Body of pancreas (tissue), 4 donors: ENCODE measurements around the gene HNRNPM. TPM values are rescaled to one million over a fixed set of nuclear protein-coding genes. Genes with fewer than 3 reads are reported as not detected.

Experiments
- ATAC-seq: fragments of 150-250 bp; one replicate; pipeline ENCODE4 v1.9.1; 2016
- DNase-seq, 4 donors: peaks; one replicate each; pipeline ENCODE4 v3.0.0-alpha.2; 2019
- H3K27ac ChIP-seq, 4 donors: fragments of 200-600 bp; sonication (generic); 1 replicate in 3 of 4; 2 replicates in 1 of 4; pipeline versions ENCODE4 v1.5.1 to v1.6.1; 2016 to 2019; ENCODE audit warnings: mild to moderate bottlenecking in 1 of 4, mixed read lengths in 1 of 4, moderate library complexity in 1 of 4
- H3K27me3 ChIP-seq, 2 donors: fragments of 200-600 bp; sonication (generic); one replicate each; pipeline ENCODE4 v1.6.0; 2016; ENCODE audit warnings: mild to moderate bottlenecking in 1 of 2
- H3K36me3 ChIP-seq, 2 donors: fragments of 200-600 bp; sonication (generic); replicated peaks in 1 of 2; 2 replicates each; pipeline ENCODE4 v1.5.1; 2016; ENCODE audit warnings: low read depth in 2 of 2; ENCODE audit not compliant: insufficient read depth in 1 of 2
- H3K4me1 ChIP-seq: fragments of 200-600 bp; sonication (generic); one replicate; pipeline ENCODE4 v1.6.0; 2016
- H3K4me3 ChIP-seq, 2 donors: fragments of 200-600 bp; sonication (generic); 1 replicate in 1 of 2; 2 replicates in 1 of 2; pipeline ENCODE4 v1.5.1; 2016 to 2019
- H3K9me3 ChIP-seq, 3 donors: fragments of 200-600 bp; sonication (generic); 1 replicate in 2 of 3; 2 replicates in 1 of 3; pipeline ENCODE4 v1.5.1; 2016
- POLR2A ChIP-seq, 3 donors: fragments of 450-650 bp; IDR thresholded peaks; one replicate each; pipeline ENCODE4 v1.6.1; 2016; ENCODE audit warnings: antibody characterized with exemption in 3 of 3, mild to moderate bottlenecking in 2 of 3
- WGBS, 2 donors: methylation state at CpG; one replicate each; pipeline ENCODE4 v1.1.5; 2017; 5-methylcytosine and 5-hydroxymethylcytosine counted together
- intact Hi-C: fragments of 100-400 bp; cut with DNase I; formaldehyde crosslinking; loops from one replicate; pipeline ENCODE4 v1.15.1; 2023
- total RNA-seq, 2 donors: library from RNA; depleted of rRNA; stranded (reverse); fragments of >200 nt; gene quantifications; one replicate each; pipeline ENCODE4 v1.1.0, GENCODE V29; 2016
- TF ChIP-seq, protein P1 (sequence below), 7 experiments: fragments of 450-650 bp in 4 of 7; fragments of 200-600 bp in 3 of 7; sonication (generic) in 3 of 7; IDR thresholded peaks; one replicate each; pipeline ENCODE4 v1.5.1; 2016 to 2019; ENCODE audit warnings: antibody characterized with exemption in 7 of 7

HNRNPM gene
- total RNA-seq, 2 donors from 2014 or later: 64.9 to 146 TPM

- WGBS, 2 donors: 48 to 59% methylated on average over 2 to 4 of the region's 4 CpGs
- H3K27me3 ChIP-seq: no peaks in the 10 kb centered on the region
- peak in 2 of 4 donors; percentile 25 to 30 for DNase-seq
- no peaks in the 10 kb centered on the region for H3K9me3 ChIP-seq
- H3K27ac ChIP-seq: peak overlapping the region in 1 of 4 donors; percentile 50
- TF ChIP-seq, protein P1, sequence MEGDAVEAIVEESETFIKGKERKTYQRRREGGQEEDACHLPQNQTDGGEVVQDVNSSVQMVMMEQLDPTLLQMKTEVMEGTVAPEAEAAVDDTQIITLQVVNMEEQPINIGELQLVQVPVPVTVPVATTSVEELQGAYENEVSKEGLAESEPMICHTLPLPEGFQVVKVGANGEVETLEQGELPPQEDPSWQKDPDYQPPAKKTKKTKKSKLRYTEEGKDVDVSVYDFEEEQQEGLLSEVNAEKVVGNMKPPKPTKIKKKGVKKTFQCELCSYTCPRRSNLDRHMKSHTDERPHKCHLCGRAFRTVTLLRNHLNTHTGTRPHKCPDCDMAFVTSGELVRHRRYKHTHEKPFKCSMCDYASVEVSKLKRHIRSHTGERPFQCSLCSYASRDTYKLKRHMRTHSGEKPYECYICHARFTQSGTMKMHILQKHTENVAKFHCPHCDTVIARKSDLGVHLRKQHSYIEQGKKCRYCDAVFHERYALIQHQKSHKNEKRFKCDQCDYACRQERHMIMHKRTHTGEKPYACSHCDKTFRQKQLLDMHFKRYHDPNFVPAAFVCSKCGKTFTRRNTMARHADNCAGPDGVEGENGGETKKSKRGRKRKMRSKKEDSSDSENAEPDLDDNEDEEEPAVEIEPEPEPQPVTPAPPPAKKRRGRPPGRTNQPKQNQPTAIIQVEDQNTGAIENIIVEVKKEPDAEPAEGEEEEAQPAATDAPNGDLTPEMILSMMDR (IDR thresholded peaks at IDR 0.05): no peak
- no peak for TF ChIP-seq POLR2A (IDR thresholded peaks at IDR 0.05)
- H3K36me3 ChIP-seq: peaks cover 0 to 3% of the 10 kb centered on the region in 2 donors
- ATAC-seq: no peak
- peaks cover 80% of the 10 kb centered on the region for H3K4me1 ChIP-seq
- no peak overlapping the region for H3K4me3 ChIP-seq
- intact Hi-C loops: no loop called here
Measured at GRCh38 chr19:8452446-8453123, 7.8 kb downstream of the HNRNPM start.

- peak overlapping the region in 1 of 4 donors; percentile 4 for H3K27ac ChIP-seq
- intact Hi-C loops: no loop called here
- H3K9me3 ChIP-seq: no peaks in the 10 kb centered on the region
- no peaks in the 10 kb centered on the region for H3K27me3 ChIP-seq
- H3K4me3 ChIP-seq: no peak overlapping the region
- peaks cover 0 to 3% of the 10 kb centered on the region in 2 donors for H3K36me3 ChIP-seq
- H3K4me1 ChIP-seq: peaks cover 83% of the 10 kb centered on the region
- TF ChIP-seq, protein P1 (IDR thresholded peaks at IDR 0.05): no peak
- no peak for TF ChIP-seq POLR2A (IDR thresholded peaks at IDR 0.05)
- DNase-seq (no peak), ATAC-seq (no peak)
- 64 to 68% methylated on average over 5 to 6 of the region's 6 CpGs for WGBS, 2 donors
Measured at GRCh38 chr19:8453616-8454015, 8.8 kb downstream of the HNRNPM start.

- intact Hi-C loops: no loop called here
- TF ChIP-seq POLR2A (IDR thresholded peaks at IDR 0.05): no peak
- TF ChIP-seq, protein P1 (IDR thresholded peaks at IDR 0.05): no peak
- Histone ChIP-seq H3K4me1 (peaks cover 84% of the 10 kb centered on the region), H3K27ac (no peak overlapping the region), H3K9me3 (no peaks in the 10 kb centered on the region), H3K4me3 (no peak overlapping the region), H3K27me3 (no peaks in the 10 kb centered on the region), H3K36me3 (peaks cover 0 to 3% of the 10 kb centered on the region in 2 donors)
- DNase-seq (no peak), ATAC-seq (no peak)
- WGBS, 2 donors: 37 to 85% methylated on average over 1 of the region's 1 CpG
Measured at GRCh38 chr19:8454218-8454617, 9.4 kb downstream of the HNRNPM start.

DNA sequence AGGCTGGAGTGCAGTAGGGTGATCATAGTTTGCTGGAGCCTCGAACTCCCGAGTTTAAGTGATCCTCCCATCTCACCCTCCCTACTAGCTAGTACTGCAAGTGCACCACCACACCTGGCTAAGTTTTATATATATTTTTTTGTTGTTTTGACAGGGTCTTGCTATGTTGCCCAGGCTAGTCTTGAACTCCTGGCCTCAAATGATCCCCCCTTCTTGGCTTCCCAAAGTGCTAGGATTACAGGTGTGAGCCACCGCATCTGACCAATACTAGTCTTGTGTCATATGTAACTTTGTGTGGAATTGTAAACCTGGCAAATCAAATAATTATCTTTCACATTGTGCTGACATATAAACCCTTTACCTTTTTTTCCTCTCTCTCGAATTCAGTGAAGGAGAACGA lies 10.2 kb downstream of the HNRNPM start:
- peaks cover 0 to 3% of the 10 kb centered on the region in 2 donors for H3K36me3 ChIP-seq
- no peak overlapping the region for H3K4me3 ChIP-seq
- H3K27me3 ChIP-seq: no peaks in the 10 kb centered on the region
- H3K9me3 ChIP-seq: no peaks in the 10 kb centered on the region
- TF ChIP-seq, protein P1 (IDR thresholded peaks at IDR 0.05): no peak
- no peak for TF ChIP-seq POLR2A (IDR thresholded peaks at IDR 0.05)
- H3K4me1 ChIP-seq: peaks cover 87% of the 10 kb centered on the region
- WGBS, 2 donors: 62 to 78% methylated on average over 5 of the region's 5 CpGs
- intact Hi-C loops: no loop called here
- DNase-seq (no peak), ATAC-seq (no peak)
- H3K27ac ChIP-seq: no peak overlapping the region

DNA sequence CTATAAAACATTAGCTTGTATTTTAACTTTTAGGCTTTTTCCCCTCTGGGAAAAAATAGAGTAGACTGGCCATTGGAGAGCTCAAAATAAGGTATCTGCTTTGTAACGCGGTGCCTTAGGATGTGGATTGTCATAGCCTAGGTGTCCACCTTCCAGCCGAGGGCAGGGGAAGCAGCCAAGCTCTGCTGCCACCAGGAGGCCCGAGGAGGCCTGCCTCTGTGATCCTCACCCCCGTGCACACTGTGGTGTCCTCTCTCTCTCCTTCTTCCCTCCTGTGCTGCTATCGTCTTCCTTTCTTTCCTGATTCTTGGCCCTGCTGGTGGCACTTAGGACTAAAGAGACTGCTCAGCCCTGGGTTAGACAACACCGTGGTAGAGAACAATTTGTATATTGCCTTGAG lies 11.3 kb downstream of the HNRNPM start:
- H3K27me3 ChIP-seq: no peaks in the 10 kb centered on the region
- peaks cover 0 to 3% of the 10 kb centered on the region in 2 donors for H3K36me3 ChIP-seq
- no peaks in the 10 kb centered on the region for H3K9me3 ChIP-seq
- DNase-seq (peak in 1 of 4 donors; percentile 21), ATAC-seq (no peak)
- 62 to 71% methylated on average over 7 of the region's 7 CpGs for WGBS, 2 donors
- peaks cover 89% of the 10 kb centered on the region for H3K4me1 ChIP-seq
- H3K4me3 ChIP-seq: no peak overlapping the region
- H3K27ac ChIP-seq: no peak overlapping the region
- intact Hi-C loops: no loop called here
- TF ChIP-seq POLR2A (IDR thresholded peaks at IDR 0.05): no peak
- TF ChIP-seq, protein P1 (IDR thresholded peaks at IDR 0.05): no peak
